Measurements from ENCODE around the gene DDB1. TPM values are rescaled to one million over a fixed set of nuclear protein-coding genes. Genes with fewer than 3 reads are reported as not detected.
A peak's percentile ranks its signal among the peaks of the same experiment; 100 is the strongest.

Gene DDB1
- total RNA-seq, 1 donor: 330 TPM

DNA sequence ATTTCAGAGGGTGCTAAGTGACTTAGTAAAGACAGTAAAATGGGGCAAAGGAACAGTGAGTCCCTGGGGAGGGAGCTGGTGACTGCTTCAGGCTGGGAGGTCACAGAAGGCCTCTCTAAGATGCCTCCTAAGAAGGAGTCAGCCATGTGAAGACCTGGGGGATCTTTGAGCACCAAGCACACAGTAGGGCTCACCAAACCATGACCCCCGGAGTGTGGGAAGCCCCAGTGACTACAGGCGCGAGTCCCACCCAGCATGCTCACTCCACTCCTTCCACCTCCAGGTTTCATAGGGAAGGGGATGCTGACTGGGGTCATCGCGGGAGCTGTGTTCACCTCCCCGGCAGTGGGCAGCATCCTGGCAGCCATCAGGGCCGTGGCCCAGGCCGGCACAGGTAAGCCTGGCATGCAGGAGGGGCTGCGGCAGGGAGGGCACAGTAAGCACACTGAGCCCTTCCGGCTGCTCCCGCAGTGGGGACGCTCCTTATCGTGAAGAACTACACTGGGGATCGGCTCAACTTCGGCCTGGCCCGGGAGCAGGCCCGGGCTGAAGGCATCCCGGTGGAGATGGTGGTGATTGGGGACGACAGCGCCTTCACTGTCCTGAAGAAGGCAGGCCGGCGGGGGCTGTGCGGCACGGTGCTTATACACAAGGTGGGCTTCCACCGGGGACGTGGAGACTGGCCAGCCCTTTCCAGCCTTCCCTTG, 6.0 kb upstream of the DDB1 start:
- no peak overlapping the region for H3K4me3 ChIP-seq (ENCODE audit: insufficient read depth, low read length)
- peak; percentile 72 for DNase-seq (ENCODE audit: insufficient read length, low spot score, missing footprints)
- H3K4me1 ChIP-seq (ENCODE audit: insufficient read depth, low read length): peaks cover 17% of the 10 kb centered on the region
- TF ChIP-seq, protein P1, sequence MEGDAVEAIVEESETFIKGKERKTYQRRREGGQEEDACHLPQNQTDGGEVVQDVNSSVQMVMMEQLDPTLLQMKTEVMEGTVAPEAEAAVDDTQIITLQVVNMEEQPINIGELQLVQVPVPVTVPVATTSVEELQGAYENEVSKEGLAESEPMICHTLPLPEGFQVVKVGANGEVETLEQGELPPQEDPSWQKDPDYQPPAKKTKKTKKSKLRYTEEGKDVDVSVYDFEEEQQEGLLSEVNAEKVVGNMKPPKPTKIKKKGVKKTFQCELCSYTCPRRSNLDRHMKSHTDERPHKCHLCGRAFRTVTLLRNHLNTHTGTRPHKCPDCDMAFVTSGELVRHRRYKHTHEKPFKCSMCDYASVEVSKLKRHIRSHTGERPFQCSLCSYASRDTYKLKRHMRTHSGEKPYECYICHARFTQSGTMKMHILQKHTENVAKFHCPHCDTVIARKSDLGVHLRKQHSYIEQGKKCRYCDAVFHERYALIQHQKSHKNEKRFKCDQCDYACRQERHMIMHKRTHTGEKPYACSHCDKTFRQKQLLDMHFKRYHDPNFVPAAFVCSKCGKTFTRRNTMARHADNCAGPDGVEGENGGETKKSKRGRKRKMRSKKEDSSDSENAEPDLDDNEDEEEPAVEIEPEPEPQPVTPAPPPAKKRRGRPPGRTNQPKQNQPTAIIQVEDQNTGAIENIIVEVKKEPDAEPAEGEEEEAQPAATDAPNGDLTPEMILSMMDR (IDR thresholded peaks at IDR 0.05; ENCODE audit: extremely low read depth, low read depth, low read length): no peak
- no peak overlapping the region for H3K4me2 ChIP-seq (ENCODE audit: insufficient read depth, low read length)
- no peaks in the 10 kb centered on the region for H3K79me2 ChIP-seq (ENCODE audit: insufficient read depth, low read length)
- H2AFZ ChIP-seq (ENCODE audit: low read length): no peak overlapping the region
- H3K36me3 ChIP-seq (ENCODE audit: insufficient read depth, low read length): peaks cover 4% of the 10 kb centered on the region
- no peaks in the 10 kb centered on the region for H3K9me3 ChIP-seq (ENCODE audit: low read depth, low read length)
- H3K27ac ChIP-seq (ENCODE audit: low read depth, low read length): no peak overlapping the region
- no peaks in the 10 kb centered on the region for H4K20me1 ChIP-seq (ENCODE audit: insufficient read depth, low read length)
- H3K27me3 ChIP-seq (ENCODE audit: insufficient read depth, low read length): no peaks in the 10 kb centered on the region

DNA sequence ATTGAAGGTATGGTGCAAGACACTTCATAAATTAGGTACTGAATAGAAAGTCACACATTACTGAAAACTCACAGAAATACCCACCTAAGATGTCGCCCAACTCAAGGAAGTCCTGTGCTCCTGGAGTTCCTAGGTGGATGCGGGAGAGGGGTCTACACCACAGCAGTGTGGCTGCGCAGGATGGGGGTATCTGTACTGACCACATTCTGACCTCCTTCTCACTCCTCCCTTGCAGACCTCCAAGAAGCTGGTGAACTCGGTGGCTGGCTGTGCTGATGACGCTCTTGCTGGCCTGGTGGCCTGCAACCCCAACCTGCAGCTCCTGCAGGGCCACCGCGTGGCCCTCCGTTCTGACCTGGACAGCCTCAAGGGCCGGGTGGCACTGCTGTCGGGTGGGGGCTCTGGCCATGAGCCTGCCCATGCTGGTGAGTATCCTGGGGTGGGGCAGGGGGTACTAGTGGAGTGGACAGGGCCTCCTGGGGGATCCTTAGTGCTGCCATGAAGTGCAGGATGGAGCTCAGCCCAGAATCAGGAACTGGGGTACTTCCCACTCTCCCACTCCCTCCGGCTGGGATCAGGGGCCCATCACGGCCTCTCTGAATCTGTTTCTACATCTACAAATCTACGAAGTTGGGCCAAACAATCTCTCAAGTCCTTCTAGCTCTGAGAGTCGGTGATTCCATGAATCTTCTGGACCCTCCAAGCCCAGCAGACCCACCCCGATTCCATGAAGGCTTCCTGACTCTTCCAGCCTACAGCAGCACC, 5.0 kb upstream of the DDB1 start:
- no peak overlapping the region for H3K27ac ChIP-seq (ENCODE audit: low read depth, low read length)
- H3K36me3 ChIP-seq (ENCODE audit: insufficient read depth, low read length): peaks cover 4% of the 10 kb centered on the region
- peak; percentile 23 for DNase-seq (ENCODE audit: insufficient read length, low spot score, missing footprints)
- no peak overlapping the region for H2AFZ ChIP-seq (ENCODE audit: low read length)
- peaks cover 4% of the 10 kb centered on the region for H3K79me2 ChIP-seq (ENCODE audit: insufficient read depth, low read length)
- H3K4me2 ChIP-seq (ENCODE audit: insufficient read depth, low read length): no peak overlapping the region
- H3K4me1 ChIP-seq (ENCODE audit: insufficient read depth, low read length): peaks cover 24% of the 10 kb centered on the region
- H3K27me3 ChIP-seq (ENCODE audit: insufficient read depth, low read length): no peaks in the 10 kb centered on the region
- no peaks in the 10 kb centered on the region for H4K20me1 ChIP-seq (ENCODE audit: insufficient read depth, low read length)
- no peaks in the 10 kb centered on the region for H3K9me3 ChIP-seq (ENCODE audit: low read depth, low read length)
- TF ChIP-seq, protein P1 (IDR thresholded peaks at IDR 0.05; ENCODE audit: extremely low read depth, low read depth, low read length): no peak
- no peak overlapping the region for H3K4me3 ChIP-seq (ENCODE audit: insufficient read depth, low read length)

GRCh38 chr11:61336171-61336935, 3.4 kb upstream of the DDB1 start:
- peak; percentile 98 for DNase-seq (ENCODE audit: insufficient read length, low spot score, missing footprints)
- Histone ChIP-seq H3K4me3 (ENCODE audit: insufficient read depth, low read length) (no peak overlapping the region), H3K9me3 (ENCODE audit: low read depth, low read length) (no peaks in the 10 kb centered on the region), H3K4me1 (ENCODE audit: insufficient read depth, low read length) (peaks cover 30% of the 10 kb centered on the region), H3K4me2 (ENCODE audit: insufficient read depth, low read length) (no peak overlapping the region), H4K20me1 (ENCODE audit: insufficient read depth, low read length) (peaks cover 9% of the 10 kb centered on the region), H3K36me3 (ENCODE audit: insufficient read depth, low read length) (peaks cover 4% of the 10 kb centered on the region), H3K27ac (ENCODE audit: low read depth, low read length) (peak overlapping the region; percentile 43), H2AFZ (ENCODE audit: low read length) (peak overlapping the region; percentile 74), H3K27me3 (ENCODE audit: insufficient read depth, low read length) (no peaks in the 10 kb centered on the region), H3K79me2 (ENCODE audit: insufficient read depth, low read length) (peaks cover 20% of the 10 kb centered on the region)
- TF ChIP-seq, protein P1 (IDR thresholded peaks at IDR 0.05; ENCODE audit: extremely low read depth, low read depth, low read length): peak; percentile 98

Data from osteoblast (primary cell).